Stomach smooth muscle (tissue), 2 donors: ENCODE results near the gene NECAB2.

Source experiments
- H3K27ac ChIP-seq: one replicate; pipeline ENCODE4 v1.7.0; 2013; ENCODE audit warnings: mild to moderate bottlenecking, low read length, inconsistent platforms
- H3K27me3 ChIP-seq, 2 donors: one replicate each; pipeline ENCODE4 v1.7.0; 2013; ENCODE audit warnings: low read length in 2 of 2; ENCODE audit not compliant: insufficient read depth in 2 of 2, control insufficient read depth in 1 of 2
- H3K36me3 ChIP-seq, 2 donors: one replicate each; pipeline ENCODE4 v1.7.0; 2013; ENCODE audit warnings: low read length in 2 of 2; ENCODE audit not compliant: control insufficient read depth in 2 of 2, insufficient read depth in 2 of 2
- H3K4me1 ChIP-seq: one replicate; pipeline ENCODE4 v1.7.0; 2013; ENCODE audit warnings: low read length; ENCODE audit not compliant: control insufficient read depth, insufficient read depth
- H3K4me3 ChIP-seq, 2 donors: one replicate each; pipeline ENCODE4 v1.7.0; 2013; ENCODE audit warnings: low read length in 2 of 2
- H3K9ac ChIP-seq, 2 donors: one replicate each; pipeline ENCODE4 v1.7.0; 2013; ENCODE audit warnings: low read length in 2 of 2, mild to moderate bottlenecking in 1 of 2
- H3K9me3 ChIP-seq, 2 donors: one replicate each; pipeline ENCODE4 v1.7.0; 2013; ENCODE audit warnings: low read length in 2 of 2; ENCODE audit not compliant: control insufficient read depth in 2 of 2
- donor health status: healthy.
- donor health status: Pancreatic carcinoma.

Gene NECAB2

GRCh38 chr16:83967838-83968305 lies at the start of gene NECAB2:
Gene NECAB2, plus strand, starts transcription at chr16:83968244. Its CDS starts 405 bp downstream, at chr16:83968649.
- H3K4me1 ChIP-seq: peaks cover 4% of the 10 kb centered on the region
- peaks cover 0 to under 1% of the 10 kb centered on the region in 2 donors for H3K36me3 ChIP-seq
- H3K27ac ChIP-seq: no peak within 1 kb of the TSS
- no peak within 1 kb of the TSS for H3K9ac ChIP-seq
- no peaks in the 10 kb centered on the region for H3K9me3 ChIP-seq
- H3K27me3 ChIP-seq: peaks cover 2 to 9% of the 10 kb centered on the region in 2 donors
- peak within 1 kb of the TSS in 1 of 2 donors; percentile 15 for H3K4me3 ChIP-seq

- Histone ChIP-seq H3K4me3 (no peak overlapping the region), H3K4me1 (no peaks in the 10 kb centered on the region), H3K9me3 (no peaks in the 10 kb centered on the region), H3K9ac (no peak overlapping the region), H3K36me3 (peaks cover 40% of the 10 kb centered on the region in 2 donors), H3K27ac (no peak overlapping the region), H3K27me3 (no peaks in the 10 kb centered on the region)
These were observed 47.1 kb upstream of the NECAB2 start for GRCh38 chr16:83920894-83921491.

DNA sequence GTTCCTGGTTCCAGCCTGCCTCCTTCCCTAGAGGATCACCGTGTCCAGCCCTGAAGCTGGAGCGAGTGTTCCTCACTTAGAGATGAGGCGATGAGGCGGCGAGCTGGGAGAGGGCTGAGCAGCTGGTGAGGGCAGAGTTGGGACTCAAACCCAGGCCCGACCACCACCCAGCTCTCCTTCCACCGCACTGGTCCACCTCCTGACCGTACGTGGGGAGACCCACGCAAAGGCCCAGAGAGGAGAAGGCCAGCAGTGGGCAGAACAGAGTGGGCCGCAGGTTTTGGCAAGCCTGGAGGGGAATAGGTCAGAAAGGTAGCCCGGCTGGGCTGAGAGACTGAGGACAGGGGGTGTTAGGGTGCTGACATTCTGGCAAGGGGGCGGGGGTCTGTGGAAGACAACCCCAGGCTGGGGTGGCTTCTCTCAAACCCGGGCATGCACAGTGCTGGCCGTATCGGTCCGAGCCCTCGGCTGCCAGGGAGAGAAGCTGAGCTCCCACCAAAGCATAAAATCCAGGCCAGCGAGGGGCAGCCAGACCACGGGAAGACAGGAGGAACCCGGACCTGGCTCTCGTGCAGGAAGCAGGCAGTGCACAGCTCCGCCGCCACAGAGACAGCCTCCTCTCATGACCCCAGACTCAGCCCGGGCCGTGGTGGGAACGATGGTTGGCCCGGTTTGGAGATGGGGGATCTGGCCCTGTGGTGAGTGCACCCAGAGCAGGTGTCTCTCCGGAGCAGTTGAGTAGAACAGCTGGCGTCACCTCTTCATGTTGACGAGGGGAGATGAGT lies 44.3 kb upstream of the NECAB2 start:
- H3K36me3 ChIP-seq: peaks cover 19 to 20% of the 10 kb centered on the region in 2 donors
- no peak overlapping the region for H3K9ac ChIP-seq
- H3K4me3 ChIP-seq: no peak overlapping the region

GRCh38 chr16:83924686-83925085 lies 43.4 kb upstream of the NECAB2 start:
- peaks cover 10 to 14% of the 10 kb centered on the region in 2 donors for H3K36me3 ChIP-seq

More for the DNA sequence above, 44.3 kb upstream of the NECAB2 start:
- Histone ChIP-seq H3K27ac (no peak overlapping the region), H3K27me3 (no peaks in the 10 kb centered on the region), H3K9me3 (no peaks in the 10 kb centered on the region), H3K4me1 (peaks cover 11% of the 10 kb centered on the region)

GRCh38 chr16:83925095-83925905 lies 42.7 kb upstream of the NECAB2 start:
- Histone ChIP-seq H3K27me3 (no peaks in the 10 kb centered on the region), H3K4me3 (no peak overlapping the region), H3K36me3 (peaks cover 4 to 8% of the 10 kb centered on the region in 2 donors), H3K9ac (no peak overlapping the region), H3K4me1 (peaks cover 11% of the 10 kb centered on the region), H3K9me3 (no peaks in the 10 kb centered on the region), H3K27ac (no peak overlapping the region)

More at GRCh38 chr16:83924686-83925085, 43.4 kb upstream of the NECAB2 start:
- Histone ChIP-seq H3K27ac (no peak overlapping the region), H3K4me3 (no peak overlapping the region), H3K4me1 (peaks cover 11% of the 10 kb centered on the region), H3K27me3 (no peaks in the 10 kb centered on the region), H3K9ac (no peak overlapping the region), H3K9me3 (no peaks in the 10 kb centered on the region)

GRCh38 chr16:83925957-83926725 lies 41.9 kb upstream of the NECAB2 start:
- Histone ChIP-seq H3K27ac (no peak overlapping the region), H3K9ac (no peak overlapping the region), H3K9me3 (no peaks in the 10 kb centered on the region), H3K27me3 (no peaks in the 10 kb centered on the region), H3K36me3 (peaks cover 0 to 7% of the 10 kb centered on the region in 2 donors), H3K4me3 (peak overlapping the region in 1 of 2 donors; percentile 29), H3K4me1 (peaks cover 11% of the 10 kb centered on the region)

DNA sequence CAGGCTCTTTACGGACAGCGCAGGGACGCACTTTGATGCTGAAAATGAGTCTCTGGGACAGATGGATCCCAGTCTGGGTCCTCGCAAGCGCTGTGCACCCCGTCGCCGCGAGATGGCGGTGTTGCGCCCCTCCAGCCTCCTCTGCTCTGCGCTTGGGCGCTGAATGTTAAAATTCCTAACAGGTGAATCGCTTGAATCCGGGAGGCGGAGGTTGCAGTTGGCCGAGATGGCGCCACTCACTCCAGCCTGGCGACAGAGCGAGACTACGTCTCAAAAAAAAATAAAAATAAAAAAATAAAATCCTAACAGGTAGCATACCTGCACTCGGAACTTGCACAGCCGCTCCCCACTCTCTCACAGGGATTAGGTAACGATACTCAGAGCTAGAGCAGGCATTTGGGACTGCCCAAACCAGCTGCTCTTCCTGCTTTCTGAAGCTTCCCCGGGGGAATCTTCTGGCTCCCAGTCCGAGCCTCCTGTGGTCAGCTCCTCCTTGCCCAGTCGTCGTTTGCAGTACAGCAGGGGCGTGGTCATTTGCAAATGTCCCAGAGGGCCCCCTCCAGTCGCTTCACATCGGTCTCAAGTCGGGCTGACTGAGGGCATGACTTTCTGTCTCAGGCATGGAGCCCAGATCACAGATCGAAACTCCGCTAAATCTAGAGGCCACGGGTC lies 41.2 kb upstream of the NECAB2 start:
- H3K4me1 ChIP-seq: peaks cover 11% of the 10 kb centered on the region
- H3K9me3 ChIP-seq: no peaks in the 10 kb centered on the region
- H3K4me3 ChIP-seq: peak overlapping the region in 1 of 2 donors; percentile 29
- H3K27ac ChIP-seq: no peak overlapping the region
- peaks cover 0 to 5% of the 10 kb centered on the region in 2 donors for H3K36me3 ChIP-seq
- no peaks in the 10 kb centered on the region for H3K27me3 ChIP-seq
- no peak overlapping the region for H3K9ac ChIP-seq

GRCh38 chr16:83928341-83929055 lies 39.5 kb upstream of the NECAB2 start:
- Histone ChIP-seq H3K9me3 (no peaks in the 10 kb centered on the region), H3K27ac (no peak overlapping the region), H3K4me3 (no peak overlapping the region), H3K4me1 (peaks cover 11% of the 10 kb centered on the region), H3K9ac (no peak overlapping the region), H3K36me3 (peaks cover 0 to 5% of the 10 kb centered on the region in 2 donors), H3K27me3 (no peaks in the 10 kb centered on the region)

- Histone ChIP-seq H3K9me3 (no peaks in the 10 kb centered on the region), H3K27me3 (no peaks in the 10 kb centered on the region), H3K4me3 (no peak overlapping the region), H3K36me3 (peaks cover 0 to 5% of the 10 kb centered on the region in 2 donors), H3K9ac (no peak overlapping the region), H3K27ac (no peak overlapping the region), H3K4me1 (peaks cover 11% of the 10 kb centered on the region)
These were observed 38.1 kb upstream of the NECAB2 start for GRCh38 chr16:83929811-83930555.
